ENCODE results near the gene ZNF536. TPM values are rescaled to one million over a fixed set of nuclear protein-coding genes. Genes with fewer than 3 reads are reported as not detected.

The ZNF536 gene
- total RNA-seq, 1 experiment from 2014 or later = 0.35 TPM

DNA sequence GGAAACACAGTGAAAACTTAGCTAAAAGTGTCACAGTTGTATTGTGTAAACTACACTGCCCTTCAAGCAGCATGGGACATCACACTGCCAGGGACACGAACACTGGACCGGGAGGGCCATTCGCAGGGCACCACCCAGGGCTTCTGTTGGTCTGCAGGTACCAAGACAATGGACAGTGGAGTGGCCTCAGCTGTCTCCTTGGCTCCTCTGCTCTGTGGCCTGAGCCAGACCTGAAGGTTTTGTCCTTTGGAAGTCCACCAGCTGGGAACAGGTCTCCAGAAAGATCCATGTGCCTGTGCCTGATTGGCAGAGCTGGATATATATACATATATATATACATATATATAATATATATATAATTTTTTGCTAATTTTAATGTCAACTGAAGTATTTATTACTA is 149.8 kb downstream of the ZNF536 start:
- CTCF ChIA-PET = interaction anchor here (1.1 to 2.4 kb wide), 2 partner anchors 10 to 23 kb away, joined by 3 to 9 read pairs; no protein-coding TSS in a partner anchor
- no peaks in the 10 kb centered on the region for H3K9me3 Mint-ChIP-seq
- no peak overlapping the region for H3K4me3 Mint-ChIP-seq
- no peak for DNase-seq (ENCODE audit: low spot score)
- TF ChIP-seq GRHL2 (CRISPR knock-in tag; IDR thresholded peaks at IDR 0.05; ENCODE audit: insufficient replicate concordance, severe bottlenecking) (no peak), NR3C1 (CRISPR knock-in tag; conservative IDR thresholded peaks at IDR 0.05; ENCODE audit: low read depth) (no peak), TEAD4 (CRISPR knock-in tag; IDR thresholded peaks at IDR 0.05) (no peak), NR2C2 (CRISPR knock-in tag; IDR thresholded peaks at IDR 0.05) (no peak), GABPB1 (CRISPR knock-in tag; IDR thresholded peaks at IDR 0.05) (no peak), ETV6 (CRISPR knock-in tag; IDR thresholded peaks at IDR 0.05) (no peak), ZNF121 (CRISPR knock-in tag; IDR thresholded peaks at IDR 0.05) (no peak)
- TF ChIP-seq, protein P1, sequence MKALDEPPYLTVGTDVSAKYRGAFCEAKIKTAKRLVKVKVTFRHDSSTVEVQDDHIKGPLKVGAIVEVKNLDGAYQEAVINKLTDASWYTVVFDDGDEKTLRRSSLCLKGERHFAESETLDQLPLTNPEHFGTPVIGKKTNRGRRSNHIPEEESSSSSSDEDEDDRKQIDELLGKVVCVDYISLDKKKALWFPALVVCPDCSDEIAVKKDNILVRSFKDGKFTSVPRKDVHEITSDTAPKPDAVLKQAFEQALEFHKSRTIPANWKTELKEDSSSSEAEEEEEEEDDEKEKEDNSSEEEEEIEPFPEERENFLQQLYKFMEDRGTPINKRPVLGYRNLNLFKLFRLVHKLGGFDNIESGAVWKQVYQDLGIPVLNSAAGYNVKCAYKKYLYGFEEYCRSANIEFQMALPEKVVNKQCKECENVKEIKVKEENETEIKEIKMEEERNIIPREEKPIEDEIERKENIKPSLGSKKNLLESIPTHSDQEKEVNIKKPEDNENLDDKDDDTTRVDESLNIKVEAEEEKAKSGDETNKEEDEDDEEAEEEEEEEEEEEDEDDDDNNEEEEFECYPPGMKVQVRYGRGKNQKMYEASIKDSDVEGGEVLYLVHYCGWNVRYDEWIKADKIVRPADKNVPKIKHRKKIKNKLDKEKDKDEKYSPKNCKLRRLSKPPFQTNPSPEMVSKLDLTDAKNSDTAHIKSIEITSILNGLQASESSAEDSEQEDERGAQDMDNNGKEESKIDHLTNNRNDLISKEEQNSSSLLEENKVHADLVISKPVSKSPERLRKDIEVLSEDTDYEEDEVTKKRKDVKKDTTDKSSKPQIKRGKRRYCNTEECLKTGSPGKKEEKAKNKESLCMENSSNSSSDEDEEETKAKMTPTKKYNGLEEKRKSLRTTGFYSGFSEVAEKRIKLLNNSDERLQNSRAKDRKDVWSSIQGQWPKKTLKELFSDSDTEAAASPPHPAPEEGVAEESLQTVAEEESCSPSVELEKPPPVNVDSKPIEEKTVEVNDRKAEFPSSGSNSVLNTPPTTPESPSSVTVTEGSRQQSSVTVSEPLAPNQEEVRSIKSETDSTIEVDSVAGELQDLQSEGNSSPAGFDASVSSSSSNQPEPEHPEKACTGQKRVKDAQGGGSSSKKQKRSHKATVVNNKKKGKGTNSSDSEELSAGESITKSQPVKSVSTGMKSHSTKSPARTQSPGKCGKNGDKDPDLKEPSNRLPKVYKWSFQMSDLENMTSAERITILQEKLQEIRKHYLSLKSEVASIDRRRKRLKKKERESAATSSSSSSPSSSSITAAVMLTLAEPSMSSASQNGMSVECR (CRISPR knock-in tag; IDR thresholded peaks at IDR 0.05; ENCODE audit: borderline replicate concordance) = no peak
- TF ChIP-seq, protein P2, sequence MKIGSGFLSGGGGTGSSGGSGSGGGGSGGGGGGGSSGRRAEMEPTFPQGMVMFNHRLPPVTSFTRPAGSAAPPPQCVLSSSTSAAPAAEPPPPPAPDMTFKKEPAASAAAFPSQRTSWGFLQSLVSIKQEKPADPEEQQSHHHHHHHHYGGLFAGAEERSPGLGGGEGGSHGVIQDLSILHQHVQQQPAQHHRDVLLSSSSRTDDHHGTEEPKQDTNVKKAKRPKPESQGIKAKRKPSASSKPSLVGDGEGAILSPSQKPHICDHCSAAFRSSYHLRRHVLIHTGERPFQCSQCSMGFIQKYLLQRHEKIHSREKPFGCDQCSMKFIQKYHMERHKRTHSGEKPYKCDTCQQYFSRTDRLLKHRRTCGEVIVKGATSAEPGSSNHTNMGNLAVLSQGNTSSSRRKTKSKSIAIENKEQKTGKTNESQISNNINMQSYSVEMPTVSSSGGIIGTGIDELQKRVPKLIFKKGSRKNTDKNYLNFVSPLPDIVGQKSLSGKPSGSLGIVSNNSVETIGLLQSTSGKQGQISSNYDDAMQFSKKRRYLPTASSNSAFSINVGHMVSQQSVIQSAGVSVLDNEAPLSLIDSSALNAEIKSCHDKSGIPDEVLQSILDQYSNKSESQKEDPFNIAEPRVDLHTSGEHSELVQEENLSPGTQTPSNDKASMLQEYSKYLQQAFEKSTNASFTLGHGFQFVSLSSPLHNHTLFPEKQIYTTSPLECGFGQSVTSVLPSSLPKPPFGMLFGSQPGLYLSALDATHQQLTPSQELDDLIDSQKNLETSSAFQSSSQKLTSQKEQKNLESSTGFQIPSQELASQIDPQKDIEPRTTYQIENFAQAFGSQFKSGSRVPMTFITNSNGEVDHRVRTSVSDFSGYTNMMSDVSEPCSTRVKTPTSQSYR (CRISPR knock-in tag; IDR thresholded peaks at IDR 0.05) = no peak
- TF ChIP-seq, protein P3, sequence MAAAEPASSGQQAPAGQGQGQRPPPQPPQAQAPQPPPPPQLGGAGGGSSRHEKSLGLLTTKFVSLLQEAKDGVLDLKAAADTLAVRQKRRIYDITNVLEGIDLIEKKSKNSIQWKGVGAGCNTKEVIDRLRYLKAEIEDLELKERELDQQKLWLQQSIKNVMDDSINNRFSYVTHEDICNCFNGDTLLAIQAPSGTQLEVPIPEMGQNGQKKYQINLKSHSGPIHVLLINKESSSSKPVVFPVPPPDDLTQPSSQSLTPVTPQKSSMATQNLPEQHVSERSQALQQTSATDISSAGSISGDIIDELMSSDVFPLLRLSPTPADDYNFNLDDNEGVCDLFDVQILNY (CRISPR knock-in tag; IDR thresholded peaks at IDR 0.05) = no peak
- TF ChIP-seq, protein P4, sequence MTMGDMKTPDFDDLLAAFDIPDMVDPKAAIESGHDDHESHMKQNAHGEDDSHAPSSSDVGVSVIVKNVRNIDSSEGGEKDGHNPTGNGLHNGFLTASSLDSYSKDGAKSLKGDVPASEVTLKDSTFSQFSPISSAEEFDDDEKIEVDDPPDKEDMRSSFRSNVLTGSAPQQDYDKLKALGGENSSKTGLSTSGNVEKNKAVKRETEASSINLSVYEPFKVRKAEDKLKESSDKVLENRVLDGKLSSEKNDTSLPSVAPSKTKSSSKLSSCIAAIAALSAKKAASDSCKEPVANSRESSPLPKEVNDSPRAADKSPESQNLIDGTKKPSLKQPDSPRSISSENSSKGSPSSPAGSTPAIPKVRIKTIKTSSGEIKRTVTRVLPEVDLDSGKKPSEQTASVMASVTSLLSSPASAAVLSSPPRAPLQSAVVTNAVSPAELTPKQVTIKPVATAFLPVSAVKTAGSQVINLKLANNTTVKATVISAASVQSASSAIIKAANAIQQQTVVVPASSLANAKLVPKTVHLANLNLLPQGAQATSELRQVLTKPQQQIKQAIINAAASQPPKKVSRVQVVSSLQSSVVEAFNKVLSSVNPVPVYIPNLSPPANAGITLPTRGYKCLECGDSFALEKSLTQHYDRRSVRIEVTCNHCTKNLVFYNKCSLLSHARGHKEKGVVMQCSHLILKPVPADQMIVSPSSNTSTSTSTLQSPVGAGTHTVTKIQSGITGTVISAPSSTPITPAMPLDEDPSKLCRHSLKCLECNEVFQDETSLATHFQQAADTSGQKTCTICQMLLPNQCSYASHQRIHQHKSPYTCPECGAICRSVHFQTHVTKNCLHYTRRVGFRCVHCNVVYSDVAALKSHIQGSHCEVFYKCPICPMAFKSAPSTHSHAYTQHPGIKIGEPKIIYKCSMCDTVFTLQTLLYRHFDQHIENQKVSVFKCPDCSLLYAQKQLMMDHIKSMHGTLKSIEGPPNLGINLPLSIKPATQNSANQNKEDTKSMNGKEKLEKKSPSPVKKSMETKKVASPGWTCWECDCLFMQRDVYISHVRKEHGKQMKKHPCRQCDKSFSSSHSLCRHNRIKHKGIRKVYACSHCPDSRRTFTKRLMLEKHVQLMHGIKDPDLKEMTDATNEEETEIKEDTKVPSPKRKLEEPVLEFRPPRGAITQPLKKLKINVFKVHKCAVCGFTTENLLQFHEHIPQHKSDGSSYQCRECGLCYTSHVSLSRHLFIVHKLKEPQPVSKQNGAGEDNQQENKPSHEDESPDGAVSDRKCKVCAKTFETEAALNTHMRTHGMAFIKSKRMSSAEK (CRISPR knock-in tag; IDR thresholded peaks at IDR 0.05; ENCODE audit: borderline replicate concordance) = no peak
- no peaks in the 10 kb centered on the region; the same call in 1 of the 2 replicates for H3K27me3 Mint-ChIP-seq (ENCODE audit: low read depth)
- POLR2A ChIA-PET = no interaction called here
- H3K4me1 Mint-ChIP-seq = peaks cover 8% of the 10 kb centered on the region
- no peaks in the 10 kb centered on the region for H3K36me3 Mint-ChIP-seq
- no peak for ATAC-seq
- no peak overlapping the region for H3K27ac Mint-ChIP-seq

DNA sequence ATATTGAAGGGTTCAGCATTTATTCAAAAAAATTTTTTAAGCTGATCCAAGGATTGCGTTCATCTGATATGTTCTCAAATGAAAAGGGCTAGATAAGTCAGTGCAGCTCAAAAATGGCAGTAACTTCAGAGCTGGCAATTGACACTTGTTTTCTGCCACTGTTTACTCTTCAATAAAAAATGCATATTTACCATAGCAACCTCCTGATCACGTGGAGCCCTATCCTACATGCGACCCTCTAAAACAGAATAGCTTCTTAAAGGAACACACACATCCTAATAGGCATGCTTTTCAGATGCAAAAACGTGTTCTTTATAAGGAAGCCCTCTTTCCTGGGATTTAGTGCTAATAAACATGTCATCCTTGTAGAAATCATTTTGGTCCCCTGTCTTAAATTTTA is 150.2 kb downstream of the ZNF536 start:
- Mint-ChIP-seq H3K27ac (no peak overlapping the region), H3K4me3 (no peak overlapping the region), H3K27me3 (ENCODE audit: low read depth) (no peaks in the 10 kb centered on the region; the same call in 1 of the 2 replicates), H3K36me3 (no peaks in the 10 kb centered on the region), H3K4me1 (peaks cover 8% of the 10 kb centered on the region), H3K9me3 (peaks cover 3% of the 10 kb centered on the region; the same call in 1 of the 2 replicates)
- ChIA-PET POLR2A (no interaction called here), CTCF (interaction anchor here (1.0 to 2.4 kb wide), 3 partner anchors 9 to 24 kb away, joined by 3 to 9 read pairs (median 3); no protein-coding TSS in a partner anchor)
- ATAC-seq = no peak
- TF ChIP-seq, protein P5, sequence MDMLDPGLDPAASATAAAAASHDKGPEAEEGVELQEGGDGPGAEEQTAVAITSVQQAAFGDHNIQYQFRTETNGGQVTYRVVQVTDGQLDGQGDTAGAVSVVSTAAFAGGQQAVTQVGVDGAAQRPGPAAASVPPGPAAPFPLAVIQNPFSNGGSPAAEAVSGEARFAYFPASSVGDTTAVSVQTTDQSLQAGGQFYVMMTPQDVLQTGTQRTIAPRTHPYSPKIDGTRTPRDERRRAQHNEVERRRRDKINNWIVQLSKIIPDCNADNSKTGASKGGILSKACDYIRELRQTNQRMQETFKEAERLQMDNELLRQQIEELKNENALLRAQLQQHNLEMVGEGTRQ (CRISPR knock-in tag; IDR thresholded peaks at IDR 0.05) = peak; percentile 73
- TF ChIP-seq, protein P6, sequence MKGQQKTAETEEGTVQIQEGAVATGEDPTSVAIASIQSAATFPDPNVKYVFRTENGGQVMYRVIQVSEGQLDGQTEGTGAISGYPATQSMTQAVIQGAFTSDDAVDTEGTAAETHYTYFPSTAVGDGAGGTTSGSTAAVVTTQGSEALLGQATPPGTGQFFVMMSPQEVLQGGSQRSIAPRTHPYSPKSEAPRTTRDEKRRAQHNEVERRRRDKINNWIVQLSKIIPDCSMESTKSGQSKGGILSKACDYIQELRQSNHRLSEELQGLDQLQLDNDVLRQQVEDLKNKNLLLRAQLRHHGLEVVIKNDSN (CRISPR knock-in tag; IDR thresholded peaks at IDR 0.05) = peak; percentile 63
- TF ChIP-seq, protein P7, sequence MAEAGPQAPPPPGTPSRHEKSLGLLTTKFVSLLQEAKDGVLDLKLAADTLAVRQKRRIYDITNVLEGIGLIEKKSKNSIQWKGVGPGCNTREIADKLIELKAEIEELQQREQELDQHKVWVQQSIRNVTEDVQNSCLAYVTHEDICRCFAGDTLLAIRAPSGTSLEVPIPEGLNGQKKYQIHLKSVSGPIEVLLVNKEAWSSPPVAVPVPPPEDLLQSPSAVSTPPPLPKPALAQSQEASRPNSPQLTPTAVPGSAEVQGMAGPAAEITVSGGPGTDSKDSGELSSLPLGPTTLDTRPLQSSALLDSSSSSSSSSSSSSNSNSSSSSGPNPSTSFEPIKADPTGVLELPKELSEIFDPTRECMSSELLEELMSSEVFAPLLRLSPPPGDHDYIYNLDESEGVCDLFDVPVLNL (CRISPR knock-in tag; IDR thresholded peaks at IDR 0.05; ENCODE audit: borderline replicate concordance, low read depth) = no peak
- no peak for DNase-seq (ENCODE audit: low spot score)
